Mammary epithelial cell (primary cell): Measurements from ENCODE around the gene UBQLN4.

Experiments
- CTCF ChIP-seq, 2 donors: IDR thresholded peaks in 1 of 2; conservative IDR thresholded peaks in 1 of 2; 2 replicates each; pipeline ENCODE4 v1.5.1; 2011 to 2012; ENCODE audit warnings: inconsistent platforms in 2 of 2, low read length in 2 of 2, mild to moderate bottlenecking in 2 of 2, control low read depth in 1 of 2, low read depth in 1 of 2; ENCODE audit not compliant: insufficient read depth in 1 of 2; ENCODE audit errors: extremely low read depth in 1 of 2
- EZH2 ChIP-seq: IDR thresholded peaks from 2 replicates; pipeline ENCODE4 v1.6.1; 2012; ENCODE audit warnings: low read length, inconsistent platforms, borderline replicate concordance

GRCh38 chr1:156063997-156064285, 10.3 kb upstream of the UBQLN4 start:
- TF ChIP-seq CTCF (conservative IDR thresholded peaks at IDR 0.05 in 1 of 2, IDR thresholded peaks at IDR 0.05 in 1 of 2; ENCODE audit: extremely low read depth in 1 of 2, insufficient read depth in 1 of 2, low read depth in 1 of 2, low read length in 2 of 2) = no peak
- TF ChIP-seq EZH2 = no peak
